ENCODE measurements around the gene NANOS2. TPM values are rescaled to one million over a fixed set of nuclear protein-coding genes. Genes with fewer than 3 reads are reported as not detected.

NANOS2 gene
- total and polyA plus RNA-seq, 2 of the 13 experiments (the other 11 are each of a cell fraction or from before 2014, with no cell fraction given) = not detected

GRCh38 chr19:45895519-45895972 lies 19.0 kb downstream of the NANOS2 start (continued):
- no peak for TF ChIP-seq GABPA (IDR thresholded peaks at IDR 0.05; ENCODE audit: low read depth, low read length)
- TF ChIP-seq GABPA (CRISPR knock-in tag; IDR thresholded peaks at IDR 0.05; ENCODE audit: low read depth) = no peak; the same call in 1 of the 2 replicates
- TF ChIP-seq, protein P1, sequence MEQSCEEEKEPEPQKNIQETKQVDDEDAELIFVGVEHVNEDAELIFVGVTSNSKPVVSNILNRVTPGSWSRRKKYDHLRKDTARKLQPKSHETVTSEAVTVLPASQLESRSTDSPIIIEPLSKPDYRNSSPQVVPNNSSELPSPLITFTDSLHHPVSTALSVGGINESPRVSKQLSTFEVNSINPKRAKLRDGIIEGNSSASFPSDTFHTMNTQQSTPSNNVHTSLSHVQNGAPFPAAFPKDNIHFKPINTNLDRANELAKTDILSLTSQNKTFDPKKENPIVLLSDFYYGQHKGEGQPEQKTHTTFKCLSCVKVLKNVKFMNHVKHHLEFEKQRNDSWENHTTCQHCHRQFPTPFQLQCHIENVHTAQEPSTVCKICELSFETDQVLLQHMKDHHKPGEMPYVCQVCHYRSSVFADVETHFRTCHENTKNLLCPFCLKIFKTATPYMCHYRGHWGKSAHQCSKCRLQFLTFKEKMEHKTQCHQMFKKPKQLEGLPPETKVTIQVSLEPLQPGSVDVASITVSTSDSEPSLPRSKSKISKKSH (CRISPR knock-in tag; IDR thresholded peaks at IDR 0.05; ENCODE audit: borderline replicate concordance) = no peak
- TF ChIP-seq CEBPG (CRISPR knock-in tag; IDR thresholded peaks at IDR 0.05) = peak; percentile 94
- TF ChIP-seq MEF2D (CRISPR knock-in tag; IDR thresholded peaks at IDR 0.05) = no peak
- TF ChIP-seq MAFK (conservative IDR thresholded peaks at IDR 0.05 in 1 of 2, IDR thresholded peaks at IDR 0.05 in 1 of 2; ENCODE audit: low read length in 2 of 2) = no peak
- TF ChIP-seq ETV5 (CRISPR knock-in tag; IDR thresholded peaks at IDR 0.05; ENCODE audit: borderline replicate concordance) = no peak
- peak; percentile 98 for TF ChIP-seq ZNF121 (CRISPR knock-in tag; IDR thresholded peaks at IDR 0.05)
- TF ChIP-seq KDM2A (CRISPR knock-in tag; IDR thresholded peaks at IDR 0.05; ENCODE audit: borderline replicate concordance, low read depth) = no peak
- TF ChIP-seq TGIF2 (CRISPR knock-in tag; IDR thresholded peaks at IDR 0.05) = 0 out of 2 replicates have a peak, but pooled peaks have one; percentile 14
- TF ChIP-seq TFAP4 (IDR thresholded peaks at IDR 0.05; ENCODE audit: borderline replicate concordance, low read depth) = peak; percentile 35; the same call in 1 of the 2 replicates
- TF ChIP-seq MXD3 (CRISPR knock-in tag; IDR thresholded peaks at IDR 0.05) = peak; percentile 2; the same call in 1 of the 2 replicates
- TF ChIP-seq PPARG (CRISPR knock-in tag; conservative IDR thresholded peaks at IDR 0.05) = 0 out of 2 replicates have a peak, but pooled peaks have one; percentile 23
- TF ChIP-seq, protein P2, sequence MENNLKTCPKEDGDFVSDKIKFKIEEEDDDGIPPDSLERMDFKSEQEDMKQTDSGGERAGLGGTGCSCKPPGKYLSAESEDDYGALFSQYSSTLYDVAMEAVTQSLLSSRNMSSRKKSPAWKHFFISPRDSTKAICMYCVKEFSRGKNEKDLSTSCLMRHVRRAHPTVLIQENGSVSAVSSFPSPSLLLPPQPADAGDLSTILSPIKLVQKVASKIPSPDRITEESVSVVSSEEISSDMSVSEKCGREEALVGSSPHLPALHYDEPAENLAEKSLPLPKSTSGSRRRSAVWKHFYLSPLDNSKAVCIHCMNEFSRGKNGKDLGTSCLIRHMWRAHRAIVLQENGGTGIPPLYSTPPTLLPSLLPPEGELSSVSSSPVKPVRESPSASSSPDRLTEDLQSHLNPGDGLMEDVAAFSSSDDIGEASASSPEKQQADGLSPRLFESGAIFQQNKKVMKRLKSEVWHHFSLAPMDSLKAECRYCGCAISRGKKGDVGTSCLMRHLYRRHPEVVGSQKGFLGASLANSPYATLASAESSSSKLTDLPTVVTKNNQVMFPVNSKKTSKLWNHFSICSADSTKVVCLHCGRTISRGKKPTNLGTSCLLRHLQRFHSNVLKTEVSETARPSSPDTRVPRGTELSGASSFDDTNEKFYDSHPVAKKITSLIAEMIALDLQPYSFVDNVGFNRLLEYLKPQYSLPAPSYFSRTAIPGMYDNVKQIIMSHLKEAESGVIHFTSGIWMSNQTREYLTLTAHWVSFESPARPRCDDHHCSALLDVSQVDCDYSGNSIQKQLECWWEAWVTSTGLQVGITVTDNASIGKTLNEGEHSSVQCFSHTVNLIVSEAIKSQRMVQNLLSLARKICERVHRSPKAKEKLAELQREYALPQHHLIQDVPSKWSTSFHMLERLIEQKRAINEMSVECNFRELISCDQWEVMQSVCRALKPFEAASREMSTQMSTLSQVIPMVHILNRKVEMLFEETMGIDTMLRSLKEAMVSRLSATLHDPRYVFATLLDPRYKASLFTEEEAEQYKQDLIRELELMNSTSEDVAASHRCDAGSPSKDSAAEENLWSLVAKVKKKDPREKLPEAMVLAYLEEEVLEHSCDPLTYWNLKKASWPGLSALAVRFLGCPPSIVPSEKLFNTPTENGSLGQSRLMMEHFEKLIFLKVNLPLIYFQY (CRISPR knock-in tag; IDR thresholded peaks at IDR 0.05; ENCODE audit: borderline replicate concordance) = no peak
- no peak for TF ChIP-seq KLF6 (CRISPR knock-in tag; IDR thresholded peaks at IDR 0.05)
- no peak for TF ChIP-seq HMG20A (CRISPR knock-in tag; IDR thresholded peaks at IDR 0.05; ENCODE audit: borderline replicate concordance)
- TF ChIP-seq, protein P3, sequence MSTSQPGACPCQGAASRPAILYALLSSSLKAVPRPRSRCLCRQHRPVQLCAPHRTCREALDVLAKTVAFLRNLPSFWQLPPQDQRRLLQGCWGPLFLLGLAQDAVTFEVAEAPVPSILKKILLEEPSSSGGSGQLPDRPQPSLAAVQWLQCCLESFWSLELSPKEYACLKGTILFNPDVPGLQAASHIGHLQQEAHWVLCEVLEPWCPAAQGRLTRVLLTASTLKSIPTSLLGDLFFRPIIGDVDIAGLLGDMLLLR (CRISPR knock-in tag; IDR thresholded peaks at IDR 0.05) = no peak
- peak; percentile 59; the same call in 1 of the 2 replicates for TF ChIP-seq SAP130 (CRISPR knock-in tag; IDR thresholded peaks at IDR 0.05; ENCODE audit: low read depth)
- peak; percentile 30; the same call in 1 of the 2 replicates for TF ChIP-seq ELF1 (CRISPR knock-in tag; IDR thresholded peaks at IDR 0.05)
- TF ChIP-seq PCBP2 (optimal IDR thresholded peaks at IDR 0.05; ENCODE audit: low read depth, low read length, poor library complexity, severe bottlenecking) = no peak
- TF ChIP-seq ZEB1 (IDR thresholded peaks at IDR 0.05; ENCODE audit: insufficient replicate concordance, low read depth) = peak; percentile 27
- TF ChIP-seq, protein P4, sequence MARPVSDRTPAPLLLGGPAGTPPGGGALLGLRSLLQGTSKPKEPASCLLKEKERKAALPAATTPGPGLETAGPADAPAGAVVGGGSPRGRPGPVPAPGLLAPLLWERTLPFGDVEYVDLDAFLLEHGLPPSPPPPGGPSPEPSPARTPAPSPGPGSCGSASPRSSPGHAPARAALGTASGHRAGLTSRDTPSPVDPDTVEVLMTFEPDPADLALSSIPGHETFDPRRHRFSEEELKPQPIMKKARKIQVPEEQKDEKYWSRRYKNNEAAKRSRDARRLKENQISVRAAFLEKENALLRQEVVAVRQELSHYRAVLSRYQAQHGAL (CRISPR knock-in tag; IDR thresholded peaks at IDR 0.05; ENCODE audit: not compliant biosample characterization) = no peak
- peak; percentile 29; the same call in 1 of the 2 replicates for TF ChIP-seq TAF1 (CRISPR knock-in tag; IDR thresholded peaks at IDR 0.05)
- no peak; the same call in 1 of the 2 replicates for TF ChIP-seq ZSCAN21 (CRISPR knock-in tag; IDR thresholded peaks at IDR 0.05; ENCODE audit: borderline replicate concordance)

Data from HepG2 (cell line).